Measurements from ENCODE around the gene DCST2.

Gene DCST2

GRCh38 chr1:155076371-155076770 is 42.8 kb upstream of the DCST2 start:
- H3K36me3 ChIP-seq (replicated peaks in 1 of 2; ENCODE audit: control insufficient read depth in 2 of 2, insufficient read depth in 2 of 2, low read length in 2 of 2), result no peaks in the 10 kb centered on the region
- no peak overlapping the region for H2BK12ac ChIP-seq (ENCODE audit: low read length)
- no peak overlapping the region for H3K4me3 ChIP-seq (ENCODE audit: low read length in 2 of 2)
- H3K4me1 ChIP-seq (ENCODE audit: control insufficient read depth in 2 of 2, insufficient read depth in 1 of 2, low read depth in 1 of 2, low read length in 2 of 2), result peaks cover 19 to 34% of the 10 kb centered on the region in 2 donors
- H3K27me3 ChIP-seq (ENCODE audit: control insufficient read depth in 3 of 3, insufficient read depth in 3 of 3, low read depth in 1 of 3, low read length in 3 of 3), result peaks cover 10 to 23% (median 11%) of the 10 kb centered on the region in 3 experiments
- no CpG with 5 or more reads among the region's 1 CpG for WGBS, 2 donors (ENCODE audit: extremely low coverage in 2 of 2, insufficient read length in 2 of 2, insufficient replicate concordance in 1 of 2)
- no peak overlapping the region for H3K18ac ChIP-seq (ENCODE audit: low read length)
- no peak overlapping the region for H3K9ac ChIP-seq (ENCODE audit: low read depth, low read length, poor library complexity)
- H3K4ac ChIP-seq (ENCODE audit: low read length), result no peak overlapping the region
- no peaks in the 10 kb centered on the region for H3K79me1 ChIP-seq (ENCODE audit: low read depth, low read length)
- DNase-seq (ENCODE audit: low spot score), result no peak
- H2AK5ac ChIP-seq (ENCODE audit: low read depth, low read length), result no peak overlapping the region
- H3K14ac ChIP-seq (ENCODE audit: low read length), result no peak overlapping the region
- H2BK15ac ChIP-seq (ENCODE audit: low read length), result no peak overlapping the region
- no peak overlapping the region for H4K91ac ChIP-seq (ENCODE audit: low read depth, low read length, poor library complexity)
- no peak overlapping the region for H3K4me2 ChIP-seq (ENCODE audit: insufficient read depth, low read length, poor library complexity, severe bottlenecking)
- peak overlapping the region; percentile 8 for H2AFZ ChIP-seq (ENCODE audit: low read length)
- no peak overlapping the region for H3K27ac ChIP-seq (replicated peaks; ENCODE audit: low read length)
- no peak overlapping the region for H4K8ac ChIP-seq (ENCODE audit: low read depth, low read length)
- H3K9me3 ChIP-seq (replicated peaks in 1 of 2; ENCODE audit: control insufficient read depth in 2 of 2, insufficient read depth in 1 of 2, low read depth in 1 of 2, low read length in 2 of 2), result no peaks in the 10 kb centered on the region
- no peak overlapping the region for H2BK5ac ChIP-seq (ENCODE audit: low read length)
- H2BK120ac ChIP-seq (ENCODE audit: low read depth, low read length), result no peak overlapping the region
- no peak overlapping the region for H3K23ac ChIP-seq (ENCODE audit: low read depth, low read length, poor library complexity)

DNA sequence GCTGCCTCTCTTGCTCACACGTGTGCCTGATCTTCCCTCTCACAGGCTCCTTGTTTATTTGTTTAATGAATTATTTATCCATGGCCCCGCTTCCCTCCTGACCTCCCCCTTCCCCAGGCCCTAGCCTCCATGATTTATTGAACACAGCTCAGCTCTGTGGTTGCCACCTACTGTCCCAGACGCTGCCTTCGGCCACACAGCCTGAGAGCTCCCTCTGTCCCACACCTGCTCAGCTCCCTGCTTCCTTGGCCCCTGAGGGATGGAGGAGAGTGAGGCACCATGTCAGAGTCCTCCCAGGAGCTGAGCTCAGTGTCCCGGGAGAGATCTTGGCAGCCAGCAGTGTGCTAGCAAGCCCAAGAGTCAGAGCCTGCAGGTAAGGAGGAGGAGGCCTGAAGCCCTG is 42.0 kb upstream of the DCST2 start:
- peaks cover 20 to 34% of the 10 kb centered on the region in 2 donors for H3K4me1 ChIP-seq (ENCODE audit: control insufficient read depth in 2 of 2, insufficient read depth in 1 of 2, low read depth in 1 of 2, low read length in 2 of 2)
- H4K8ac ChIP-seq (ENCODE audit: low read depth, low read length), result no peak overlapping the region
- no peak overlapping the region for H3K4me3 ChIP-seq (ENCODE audit: low read length in 2 of 2)
- H3K23ac ChIP-seq (ENCODE audit: low read depth, low read length, poor library complexity), result no peak overlapping the region
- no peak overlapping the region for H3K18ac ChIP-seq (ENCODE audit: low read length)
- no peaks in the 10 kb centered on the region for H3K79me1 ChIP-seq (ENCODE audit: low read depth, low read length)
- H3K9ac ChIP-seq (ENCODE audit: low read depth, low read length, poor library complexity), result no peak overlapping the region
- H2AFZ ChIP-seq (ENCODE audit: low read length), result no peak overlapping the region
- no peak overlapping the region for H2BK15ac ChIP-seq (ENCODE audit: low read length)
- no peak overlapping the region for H4K91ac ChIP-seq (ENCODE audit: low read depth, low read length, poor library complexity)
- peaks cover 5 to 17% (median 8%) of the 10 kb centered on the region in 3 experiments for H3K27me3 ChIP-seq (ENCODE audit: control insufficient read depth in 3 of 3, insufficient read depth in 3 of 3, low read depth in 1 of 3, low read length in 3 of 3)
- H3K9me3 ChIP-seq (replicated peaks in 1 of 2; ENCODE audit: control insufficient read depth in 2 of 2, insufficient read depth in 1 of 2, low read depth in 1 of 2, low read length in 2 of 2), result no peaks in the 10 kb centered on the region
- no peak overlapping the region for H3K14ac ChIP-seq (ENCODE audit: low read length)
- no peak overlapping the region for H3K4ac ChIP-seq (ENCODE audit: low read length)
- no CpG with 5 or more reads among the region's 5 CpGs for WGBS, 2 donors (ENCODE audit: extremely low coverage in 2 of 2, insufficient read length in 2 of 2, insufficient replicate concordance in 1 of 2)
- H2BK5ac ChIP-seq (ENCODE audit: low read length), result no peak overlapping the region
- H3K4me2 ChIP-seq (ENCODE audit: insufficient read depth, low read length, poor library complexity, severe bottlenecking), result no peak overlapping the region
- no peak overlapping the region for H2BK120ac ChIP-seq (ENCODE audit: low read depth, low read length)
- H3K27ac ChIP-seq (replicated peaks; ENCODE audit: low read length), result no peak overlapping the region
- no peaks in the 10 kb centered on the region for H3K36me3 ChIP-seq (replicated peaks in 1 of 2; ENCODE audit: control insufficient read depth in 2 of 2, insufficient read depth in 2 of 2, low read length in 2 of 2)
- peak overlapping the region; percentile 84 for H2AK5ac ChIP-seq (ENCODE audit: low read depth, low read length)
- H2BK12ac ChIP-seq (ENCODE audit: low read length), result no peak overlapping the region
- no peak for DNase-seq (ENCODE audit: low spot score)

- peaks cover 26 to 32% of the 10 kb centered on the region in 2 donors for H3K4me1 ChIP-seq (ENCODE audit: control insufficient read depth in 2 of 2, insufficient read depth in 1 of 2, low read depth in 1 of 2, low read length in 2 of 2)
- no peak overlapping the region for H2AFZ ChIP-seq (ENCODE audit: low read length)
- H3K27ac ChIP-seq (replicated peaks; ENCODE audit: low read length), result no peak overlapping the region
- H3K36me3 ChIP-seq (replicated peaks in 1 of 2; ENCODE audit: control insufficient read depth in 2 of 2, insufficient read depth in 2 of 2, low read length in 2 of 2), result peaks cover 9 to 15% of the 10 kb centered on the region in 2 donors
- no peak overlapping the region for H3K4me2 ChIP-seq (ENCODE audit: insufficient read depth, low read length, poor library complexity, severe bottlenecking)
- DNase-seq (ENCODE audit: low spot score), result no peak
- no peak overlapping the region for H2BK12ac ChIP-seq (ENCODE audit: low read length)
- H2AK5ac ChIP-seq (ENCODE audit: low read depth, low read length), result no peak overlapping the region
- H2BK15ac ChIP-seq (ENCODE audit: low read length), result peak overlapping the region; percentile 49
- H4K91ac ChIP-seq (ENCODE audit: low read depth, low read length, poor library complexity), result no peak overlapping the region
- no peaks in the 10 kb centered on the region for H3K9me3 ChIP-seq (replicated peaks in 1 of 2; ENCODE audit: control insufficient read depth in 2 of 2, insufficient read depth in 1 of 2, low read depth in 1 of 2, low read length in 2 of 2)
- H3K79me1 ChIP-seq (ENCODE audit: low read depth, low read length), result no peaks in the 10 kb centered on the region
- H3K4me3 ChIP-seq (ENCODE audit: low read length in 2 of 2), result no peak overlapping the region
- H3K14ac ChIP-seq (ENCODE audit: low read length), result no peak overlapping the region
- H2BK5ac ChIP-seq (ENCODE audit: low read length), result no peak overlapping the region
- no peak overlapping the region for H2BK120ac ChIP-seq (ENCODE audit: low read depth, low read length)
- WGBS, 2 donors (ENCODE audit: extremely low coverage in 2 of 2, insufficient read length in 2 of 2, insufficient replicate concordance in 1 of 2), result no CpG with 5 or more reads among the region's 3 CpGs
- peaks cover 0 to 2% (median 0%) of the 10 kb centered on the region in 3 experiments for H3K27me3 ChIP-seq (ENCODE audit: control insufficient read depth in 3 of 3, insufficient read depth in 3 of 3, low read depth in 1 of 3, low read length in 3 of 3)
- H3K4ac ChIP-seq (ENCODE audit: low read length), result no peak overlapping the region
- H3K9ac ChIP-seq (ENCODE audit: low read depth, low read length, poor library complexity), result peak overlapping the region; percentile 70
- no peak overlapping the region for H3K23ac ChIP-seq (ENCODE audit: low read depth, low read length, poor library complexity)
- no peak overlapping the region for H4K8ac ChIP-seq (ENCODE audit: low read depth, low read length)
- H3K18ac ChIP-seq (ENCODE audit: low read length), result peak overlapping the region; percentile 40
Measured at GRCh38 chr1:155073377-155074242, 40.0 kb upstream of the DCST2 start.

GRCh38 chr1:155072531-155073289 is 39.1 kb upstream of the DCST2 start:
- Histone ChIP-seq H3K36me3 (replicated peaks in 1 of 2; ENCODE audit: control insufficient read depth in 2 of 2, insufficient read depth in 2 of 2, low read length in 2 of 2) (peaks cover 10 to 23% of the 10 kb centered on the region in 2 donors), H4K8ac (ENCODE audit: low read depth, low read length) (no peak overlapping the region), H3K79me1 (ENCODE audit: low read depth, low read length) (no peaks in the 10 kb centered on the region), H4K91ac (ENCODE audit: low read depth, low read length, poor library complexity) (no peak overlapping the region), H2BK120ac (ENCODE audit: low read depth, low read length) (no peak overlapping the region), H3K14ac (ENCODE audit: low read length) (no peak overlapping the region), H3K27me3 (ENCODE audit: control insufficient read depth in 3 of 3, insufficient read depth in 3 of 3, low read depth in 1 of 3, low read length in 3 of 3) (peaks cover 0 to 2% (median 0%) of the 10 kb centered on the region in 3 experiments), H3K4me3 (ENCODE audit: low read length in 2 of 2) (no peak overlapping the region), H3K23ac (ENCODE audit: low read depth, low read length, poor library complexity) (no peak overlapping the region), H3K9ac (ENCODE audit: low read depth, low read length, poor library complexity) (no peak overlapping the region), H3K9me3 (replicated peaks in 1 of 2; ENCODE audit: control insufficient read depth in 2 of 2, insufficient read depth in 1 of 2, low read depth in 1 of 2, low read length in 2 of 2) (no peaks in the 10 kb centered on the region), H2BK5ac (ENCODE audit: low read length) (no peak overlapping the region), H3K4ac (ENCODE audit: low read length) (no peak overlapping the region), H2AFZ (ENCODE audit: low read length) (no peak overlapping the region), H2AK5ac (ENCODE audit: low read depth, low read length) (no peak overlapping the region), H3K27ac (replicated peaks; ENCODE audit: low read length) (no peak overlapping the region), H3K4me2 (ENCODE audit: insufficient read depth, low read length, poor library complexity, severe bottlenecking) (no peak overlapping the region), H2BK12ac (ENCODE audit: low read length) (no peak overlapping the region), H3K18ac (ENCODE audit: low read length) (no peak overlapping the region), H2BK15ac (ENCODE audit: low read length) (no peak overlapping the region), H3K4me1 (ENCODE audit: control insufficient read depth in 2 of 2, insufficient read depth in 1 of 2, low read depth in 1 of 2, low read length in 2 of 2) (peaks cover 22 to 32% of the 10 kb centered on the region in 2 donors)
- WGBS, 2 donors (ENCODE audit: extremely low coverage in 2 of 2, insufficient read length in 2 of 2, insufficient replicate concordance in 1 of 2), result no CpG with 5 or more reads among the region's 7 CpGs
- no peak for DNase-seq (ENCODE audit: low spot score)

Measured in neuronal stem cell (in vitro differentiated cells).